ENCODE results near the gene PDSS1. TPM values are rescaled to one million over a fixed set of nuclear protein-coding genes. Genes with fewer than 3 reads are reported as not detected.
A peak's percentile ranks its signal among the peaks of the same experiment; 100 is the strongest.
"Not testable (repeated sequence)": the region's sequence is repeated elsewhere in the genome, so short reads cannot be mapped to it uniquely, and the experiment has no call there.

Gene PDSS1
- total RNA-seq, 2 experiments from 2014 or later = 16.1 to 18.8 TPM

GRCh38 chr10:26780793-26781601 is 83.5 kb downstream of the PDSS1 start:
- intact Hi-C loops (cut with micrococcal nuclease) = no loop called here
- H3K27ac Mint-ChIP-seq = peak overlapping the region; percentile 80
- peak; percentile 37 for DNase-seq
- TF ChIP-seq CTCF (IDR thresholded peaks at IDR 0.05) = no peak
- H3K4me1 Mint-ChIP-seq (ENCODE audit: low read depth) = peaks cover 80% of the 10 kb centered on the region
- no peak overlapping the region for H3K4me3 Mint-ChIP-seq
- H3K27me3 Mint-ChIP-seq = no peaks in the 10 kb centered on the region
- CTCF ChIA-PET = interaction anchor here (1.0 to 2.7 kb wide), 9 partner anchors 8 to 101 kb away, joined by 3 to 9 read pairs (median 4); no protein-coding TSS in a partner anchor
- ATAC-seq = peak; percentile 83
- H3K36me3 Mint-ChIP-seq (ENCODE audit: low read depth) = peaks cover 4% of the 10 kb centered on the region
- no peaks in the 10 kb centered on the region for H3K9me3 Mint-ChIP-seq
- POLR2A ChIA-PET = interaction anchor here (0.6 to 1.1 kb wide), 2 partner anchors 17 to 80 kb away, joined by 3 read pairs; partner anchors contain the start of gene ABI1

DNA sequence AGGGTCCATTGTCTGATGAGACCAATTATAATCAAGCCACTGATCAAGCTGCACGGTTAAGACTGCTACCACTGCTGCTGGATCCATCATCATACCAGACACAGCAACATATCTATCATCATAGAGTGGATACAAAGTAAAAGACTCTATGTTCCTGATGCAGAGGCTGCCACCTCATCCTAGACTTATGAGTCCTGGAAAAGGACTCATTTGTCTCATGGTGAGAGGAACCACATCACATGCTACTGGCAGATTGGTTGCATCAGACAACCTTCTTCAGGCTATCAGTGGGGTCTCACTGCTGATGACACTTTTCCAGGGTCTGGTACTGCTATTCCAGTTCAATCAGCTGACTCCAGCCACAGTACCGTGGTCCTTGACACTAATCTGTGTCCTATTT is 84.3 kb downstream of the PDSS1 start:
- Mint-ChIP-seq H3K36me3 (ENCODE audit: low read depth) (peaks cover 9% of the 10 kb centered on the region), H3K27me3 (no peaks in the 10 kb centered on the region), H3K9me3 (no peaks in the 10 kb centered on the region), H3K4me3 (no peak overlapping the region), H3K27ac (peak overlapping the region; percentile 80), H3K4me1 (ENCODE audit: low read depth) (peaks cover 81% of the 10 kb centered on the region)
- DNase-seq = peak; percentile 16
- POLR2A ChIA-PET = interaction anchor here (1.1 kb wide), 1 partner anchor 79 kb away, joined by 3 read pairs; the partner anchor contains the start of gene ABI1
- CTCF ChIA-PET = interaction anchor here (0.7 to 2.7 kb wide), 7 partner anchors 8 to 446 kb away, joined by 3 to 9 read pairs (median 5); no protein-coding TSS in a partner anchor
- intact Hi-C loops (cut with micrococcal nuclease) = no loop called here
- ATAC-seq = peak; percentile 57
- no peak for TF ChIP-seq CTCF (IDR thresholded peaks at IDR 0.05)

GRCh38 chr10:26787362-26787761 is 89.9 kb downstream of the PDSS1 start:
- no peak overlapping the region for H3K4me3 Mint-ChIP-seq
- peaks cover 29% of the 10 kb centered on the region for H3K36me3 Mint-ChIP-seq (ENCODE audit: low read depth)
- ChIA-PET POLR2A (no interaction called here), CTCF (no interaction called here)
- DNase-seq = no peak
- no peak for TF ChIP-seq CTCF (IDR thresholded peaks at IDR 0.05)
- intact Hi-C loops (cut with micrococcal nuclease) = no loop called here
- H3K9me3 Mint-ChIP-seq = peaks cover 4% of the 10 kb centered on the region
- H3K4me1 Mint-ChIP-seq (ENCODE audit: low read depth) = peaks cover 53% of the 10 kb centered on the region
- no peaks in the 10 kb centered on the region for H3K27me3 Mint-ChIP-seq
- no peak overlapping the region for H3K27ac Mint-ChIP-seq
- ATAC-seq = no peak

DNA sequence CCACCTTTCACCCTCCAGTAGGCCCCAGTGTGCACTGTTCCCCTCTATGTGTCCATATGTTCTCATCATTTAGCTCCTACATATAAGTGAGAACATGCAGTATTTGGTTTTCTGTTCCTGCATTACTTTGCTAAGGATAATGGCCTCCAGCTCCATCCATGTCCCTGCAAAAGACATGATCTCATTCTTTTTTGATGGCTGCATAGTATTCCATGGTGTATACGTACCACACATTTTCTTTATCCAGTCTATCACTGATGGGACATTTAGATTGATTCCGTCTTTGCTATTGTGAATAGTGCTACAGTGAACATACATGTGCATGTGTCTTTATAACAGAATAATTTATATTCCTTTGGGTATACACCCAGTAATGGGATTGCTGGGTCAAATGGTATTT is 92.3 kb downstream of the PDSS1 start:
- H3K27me3 Mint-ChIP-seq, POLR2A ChIA-PET, DNase-seq, H3K9me3 Mint-ChIP-seq, H3K27ac Mint-ChIP-seq, H3K4me3 Mint-ChIP-seq, ATAC-seq: not testable (repeated sequence)
- intact Hi-C loops (cut with micrococcal nuclease) = loop anchor here (10.0 kb wide), 1 partner anchor 65 kb away; no protein-coding TSS in a partner anchor
- CTCF ChIA-PET = interaction anchor here (2.2 kb wide), 1 partner anchor 9 kb away, joined by 9 read pairs; no protein-coding TSS in a partner anchor
- Mint-ChIP-seq H3K4me1 (ENCODE audit: low read depth) (peaks cover 40% of the 10 kb centered on the region), H3K36me3 (ENCODE audit: low read depth) (peaks cover 29% of the 10 kb centered on the region)

DNA sequence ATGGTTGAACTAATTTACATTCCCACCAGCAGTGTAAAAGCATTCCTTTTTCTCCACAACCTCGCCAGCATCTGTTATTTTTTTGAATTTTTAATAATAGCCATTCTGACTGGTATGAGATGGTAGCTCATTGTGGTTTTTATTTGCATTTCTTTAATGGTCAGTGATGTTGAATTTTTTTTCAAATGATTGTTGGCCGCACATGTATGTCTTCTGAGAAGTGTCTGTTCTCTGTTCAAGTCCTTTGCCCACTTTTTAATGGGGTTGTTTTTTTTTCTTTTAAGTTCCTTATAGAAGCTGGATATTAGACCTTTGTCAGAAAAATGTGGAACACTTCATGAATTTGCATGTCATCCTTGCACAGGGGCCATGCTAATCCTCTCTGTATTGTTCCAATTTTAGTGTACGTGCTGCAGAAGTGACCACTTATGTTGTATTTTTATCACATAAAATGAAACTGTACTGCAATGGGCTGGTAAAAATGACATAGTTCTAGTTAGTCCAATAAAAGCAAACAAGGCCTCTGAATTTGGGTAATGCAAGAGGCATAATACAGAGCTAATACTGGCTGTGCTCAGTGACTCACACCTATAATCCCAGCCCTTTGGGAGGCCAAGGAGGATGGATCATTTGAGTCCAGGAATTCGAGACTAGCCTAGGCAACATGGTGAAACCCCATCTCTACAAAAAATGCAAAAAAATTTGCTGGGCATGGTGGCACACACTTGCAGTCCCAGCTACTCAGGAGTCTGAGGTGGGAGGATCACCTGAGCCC is 92.9 kb downstream of the PDSS1 start:
- H3K4me3 Mint-ChIP-seq = no peak overlapping the region
- intact Hi-C loops (cut with micrococcal nuclease) = loop anchor here (10.0 kb wide), 1 partner anchor 64 kb away; no protein-coding TSS in a partner anchor
- ChIA-PET POLR2A (no interaction called here), CTCF (interaction anchor here (2.2 kb wide), 1 partner anchor 10 kb away, joined by 9 read pairs; no protein-coding TSS in a partner anchor)
- H3K4me1 Mint-ChIP-seq (ENCODE audit: low read depth) = peaks cover 41% of the 10 kb centered on the region
- H3K27ac Mint-ChIP-seq = no peak overlapping the region
- ATAC-seq (no peak), DNase-seq (no peak)
- H3K27me3 Mint-ChIP-seq = no peaks in the 10 kb centered on the region
- H3K9me3 Mint-ChIP-seq = peaks cover 9% of the 10 kb centered on the region
- no peak for TF ChIP-seq CTCF (IDR thresholded peaks at IDR 0.05)
- H3K36me3 Mint-ChIP-seq (ENCODE audit: low read depth) = peaks cover 35% of the 10 kb centered on the region

All from activated CD8-positive, alpha-beta T cell treated with anti-CD3 and anti-CD28 coated beads for 36 hours (primary cell).